ENCODE measurements around the gene TSPAN8.

The TSPAN8 gene

DNA sequence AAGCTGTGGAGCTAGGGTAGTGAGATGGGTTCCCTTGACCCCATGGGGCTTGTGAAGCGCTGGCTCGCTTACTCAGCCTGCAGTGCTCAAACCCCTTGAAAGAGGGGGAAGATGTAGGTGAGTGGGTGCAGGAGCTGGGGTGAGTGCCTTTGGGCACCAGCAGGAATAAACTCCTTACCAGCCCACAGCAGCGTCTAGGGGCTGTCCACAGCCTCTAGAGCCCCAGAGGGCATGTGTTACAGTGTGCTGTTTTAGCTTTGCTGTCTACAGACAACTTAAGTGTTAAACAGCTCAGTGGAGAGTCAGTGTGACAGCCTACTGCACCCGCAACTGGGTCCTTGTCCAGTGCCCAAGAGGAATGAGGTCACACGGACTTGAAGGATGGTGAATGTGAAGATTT is 48.0 kb downstream of the TSPAN8 start:
- no peak for TF ChIP-seq CTCF (IDR thresholded peaks at IDR 0.05)

GRCh38 chr12:71108355-71108754 is 49.4 kb downstream of the TSPAN8 start:
- peaks cover 2% of the 10 kb centered on the region for H3K9me3 ChIP-seq (ENCODE audit: control insufficient read depth, low read length)
- no peak for TF ChIP-seq CTCF (IDR thresholded peaks at IDR 0.05)
- no peak overlapping the region for H3K27ac ChIP-seq

More for the DNA sequence above, 48.0 kb downstream of the TSPAN8 start:
- H2AFZ ChIP-seq = no peak overlapping the region
- no peak overlapping the region for H3K27ac ChIP-seq
- H3K9me3 ChIP-seq (ENCODE audit: control insufficient read depth, low read length) = no peaks in the 10 kb centered on the region
- H3K27me3 ChIP-seq (ENCODE audit: control insufficient read depth, insufficient read depth, low read length) = no peaks in the 10 kb centered on the region
- H3K79me2 ChIP-seq = no peaks in the 10 kb centered on the region
- H3K4me2 ChIP-seq (ENCODE audit: low read length) = no peak overlapping the region
- no peak overlapping the region for H3K4me3 ChIP-seq (ENCODE audit: low read depth, low read length)
- no peaks in the 10 kb centered on the region for H3K36me3 ChIP-seq (ENCODE audit: control insufficient read depth, insufficient read depth, low read length)
- no peak overlapping the region for H3K9ac ChIP-seq
- H3K4me1 ChIP-seq = no peaks in the 10 kb centered on the region

DNA sequence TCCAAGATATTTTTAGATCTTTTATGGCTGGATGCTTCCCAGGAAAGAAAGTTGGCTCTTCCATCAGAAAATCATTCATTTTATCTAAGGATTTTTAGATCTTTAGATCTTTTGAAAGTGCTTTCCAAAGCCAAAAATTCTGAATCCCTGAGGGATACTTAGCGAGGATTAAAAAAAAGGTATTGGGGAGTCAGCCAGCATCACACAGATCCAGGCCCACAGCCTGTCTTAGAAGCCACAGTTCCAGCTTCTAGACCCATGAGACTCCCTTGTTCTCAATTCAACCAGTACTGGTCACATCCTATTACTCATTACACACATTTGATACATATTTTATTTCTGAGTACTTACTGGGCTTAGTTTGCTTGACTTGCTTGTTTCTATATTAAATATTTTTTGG is 49.9 kb downstream of the TSPAN8 start:
- H2AFZ ChIP-seq = no peak overlapping the region
- H3K27me3 ChIP-seq (ENCODE audit: control insufficient read depth, insufficient read depth, low read length) = no peaks in the 10 kb centered on the region
- no peak overlapping the region for H3K4me3 ChIP-seq (ENCODE audit: low read depth, low read length)
- no peaks in the 10 kb centered on the region for H3K36me3 ChIP-seq (ENCODE audit: control insufficient read depth, insufficient read depth, low read length)
- H3K27ac ChIP-seq = no peak overlapping the region
- no peak for TF ChIP-seq CTCF (IDR thresholded peaks at IDR 0.05)
- H3K4me1 ChIP-seq = no peaks in the 10 kb centered on the region
- H3K9me3 ChIP-seq (ENCODE audit: control insufficient read depth, low read length) = peaks cover 2% of the 10 kb centered on the region
- no peaks in the 10 kb centered on the region for H3K79me2 ChIP-seq
- no peak overlapping the region for H3K9ac ChIP-seq
- no peak overlapping the region for H3K4me2 ChIP-seq (ENCODE audit: low read length)

More at GRCh38 chr12:71108355-71108754, 49.4 kb downstream of the TSPAN8 start:
- Histone ChIP-seq H3K27me3 (ENCODE audit: control insufficient read depth, insufficient read depth, low read length) (no peaks in the 10 kb centered on the region), H3K4me2 (ENCODE audit: low read length) (no peak overlapping the region), H3K4me1 (no peaks in the 10 kb centered on the region), H3K79me2 (no peaks in the 10 kb centered on the region), H3K36me3 (ENCODE audit: control insufficient read depth, insufficient read depth, low read length) (no peaks in the 10 kb centered on the region), H3K9ac (no peak overlapping the region), H2AFZ (no peak overlapping the region), H3K4me3 (ENCODE audit: low read depth, low read length) (no peak overlapping the region)

DNA sequence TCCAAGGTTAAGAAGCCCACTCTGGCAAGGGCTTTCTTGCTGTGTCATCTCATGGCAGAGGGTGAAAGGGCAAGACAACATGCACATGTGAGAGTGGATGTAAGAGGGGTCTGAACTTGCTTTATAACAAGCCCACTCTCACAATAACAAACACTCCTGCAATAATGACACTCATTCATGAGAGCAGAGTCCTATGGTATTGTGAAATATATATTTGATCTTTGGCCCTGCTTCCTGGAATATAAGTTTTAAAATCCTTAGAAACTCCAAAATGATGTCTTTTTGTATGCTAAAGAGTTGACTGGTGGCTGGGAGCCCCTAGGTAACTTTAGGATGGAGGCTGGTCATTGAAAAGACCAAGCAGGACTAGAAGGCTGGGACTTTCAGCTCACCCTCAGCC is 51.8 kb downstream of the TSPAN8 start:
- no peaks in the 10 kb centered on the region for H3K36me3 ChIP-seq (ENCODE audit: control insufficient read depth, insufficient read depth, low read length)
- H3K27ac ChIP-seq = no peak overlapping the region
- no peaks in the 10 kb centered on the region for H3K79me2 ChIP-seq

More for the DNA sequence above, 51.8 kb downstream of the TSPAN8 start:
- Histone ChIP-seq H2AFZ (no peak overlapping the region), H3K4me3 (ENCODE audit: low read depth, low read length) (no peak overlapping the region), H3K4me1 (no peaks in the 10 kb centered on the region), H3K4me2 (ENCODE audit: low read length) (no peak overlapping the region), H3K27me3 (ENCODE audit: control insufficient read depth, insufficient read depth, low read length) (no peaks in the 10 kb centered on the region), H3K9me3 (ENCODE audit: control insufficient read depth, low read length) (peaks cover 2% of the 10 kb centered on the region), H3K9ac (no peak overlapping the region)
- TF ChIP-seq CTCF (IDR thresholded peaks at IDR 0.05) = no peak
